H1 (cell line): ENCODE data around the gene LMNA. TPM values are rescaled to one million over a fixed set of nuclear protein-coding genes. Genes with fewer than 3 reads are reported as not detected.

ENCODE experiments used
- CTCF ChIA-PET: fragments of 300-600 bp; sonication (Branson Sonifier 250); formaldehyde crosslinking; loops from one replicate; lab custom pipeline; 2021; ENCODE audit not compliant: partially characterized antibody; lab: Charles Lee
- POLR2A ChIA-PET: fragments of 300-600 bp; sonication (Branson Sonifier 250); formaldehyde crosslinking; loops from one replicate; lab custom pipeline; 2021; ENCODE audit warnings: inconsistent platforms; ENCODE audit not compliant: partially characterized antibody; lab: Charles Lee
- DNase-seq, 2 experiments: peaks; one replicate each; pipeline versions ENCODE4 v3.0.0 to v3.0.0-alpha.2; 2010 to 2022; ENCODE audit warnings: low spot score in 2 of 2, low read depth in 1 of 2, mixed read lengths in 1 of 2
- FAIRE-seq: peaks from 2 replicates; lab custom pipeline; 2011; peaks lifted over from hg19 to GRCh38; lab: Jason Lieb, UNC
- H2AFZ ChIP-seq: 2 replicates; pipeline ENCODE4 v1.8.1; 2012; ENCODE audit warnings: low read length, inconsistent platforms
- H2AK5ac ChIP-seq: 2 replicates; pipeline ENCODE4 v1.6.1; 2013; ENCODE audit warnings: low read depth, low read length
- H2BK120ac ChIP-seq: replicated peaks from 2 replicates; pipeline ENCODE3; 2013; ENCODE audit warnings: low read depth, low read length, inconsistent platforms
- H2BK12ac ChIP-seq: 2 replicates; pipeline ENCODE4 v1.6.1; 2013; ENCODE audit warnings: low read depth, low read length
- H2BK15ac ChIP-seq: 2 replicates; pipeline ENCODE4 v1.6.1; 2013; ENCODE audit warnings: low read length
- H2BK20ac ChIP-seq: 2 replicates; pipeline ENCODE4 v1.6.1; 2013; ENCODE audit warnings: low read length
- H2BK5ac ChIP-seq: 2 replicates; pipeline ENCODE4 v1.6.1; 2013; ENCODE audit warnings: low read depth, low read length
- H3K14ac ChIP-seq: 2 replicates; pipeline ENCODE4 v1.6.1; 2013; ENCODE audit warnings: inconsistent platforms; ENCODE audit not compliant: insufficient read length
- H3K18ac ChIP-seq: 2 replicates; pipeline ENCODE4 v1.6.1; 2013; ENCODE audit warnings: low read length; ENCODE audit errors: extremely low read depth
- H3K23ac ChIP-seq: 2 replicates; pipeline ENCODE4 v1.6.1; 2013; ENCODE audit warnings: inconsistent platforms; ENCODE audit not compliant: insufficient read length
- H3K23me2 ChIP-seq: 2 replicates; pipeline ENCODE4 v1.6.1; 2013; ENCODE audit warnings: low read depth, low read length
- H3K27ac ChIP-seq: 2 replicates; pipeline ENCODE4 v1.6.1; 2011; ENCODE audit warnings: low read depth, low read length, inconsistent platforms
- H3K27me3 ChIP-seq, 4 experiments: replicated peaks in 1 of 4; 1 replicate in 1 of 4; 2 replicates in 3 of 4; pipeline versions ENCODE4 v1.6.1 to v1.8.1; 2011 to 2013; ENCODE audit warnings: low read length in 3 of 4, mild to moderate bottlenecking in 3 of 4, inconsistent platforms in 2 of 4, mixed read lengths in 2 of 4, moderate library complexity in 1 of 4; ENCODE audit not compliant: control insufficient read depth in 3 of 4, insufficient read depth in 3 of 4; ENCODE audit errors: extremely low read depth in 1 of 4
- H3K36me3 ChIP-seq, 4 experiments: 2 replicates each; pipeline versions ENCODE4 v1.6.1 to v1.8.1; 2011 to 2013; ENCODE audit warnings: mild to moderate bottlenecking in 4 of 4, low read length in 3 of 4, moderate library complexity in 2 of 4, control low read depth in 1 of 4, inconsistent platforms in 1 of 4; ENCODE audit not compliant: insufficient read depth in 4 of 4, control insufficient read depth in 2 of 4
- H3K4ac ChIP-seq: replicated peaks from 2 replicates; pipeline ENCODE3; 2013; ENCODE audit warnings: low read length, low read depth, mixed read lengths, inconsistent platforms; ENCODE audit not compliant: insufficient read length
- H3K4me1 ChIP-seq, 4 experiments: replicated peaks in 1 of 4; 1 replicate in 1 of 4; 2 replicates in 3 of 4; pipeline versions ENCODE4 v1.6.1 to v1.8.1; 2011 to 2013; ENCODE audit warnings: low read length in 3 of 4, inconsistent platforms in 2 of 4, mixed read lengths in 1 of 4; ENCODE audit not compliant: insufficient read depth in 4 of 4, control insufficient read depth in 3 of 4
- H3K4me2 ChIP-seq, 2 experiments: 2 replicates each; pipeline versions ENCODE4 v1.6.1 to v1.8.1; 2011 to 2013; ENCODE audit warnings: low read depth in 2 of 2, low read length in 2 of 2, control low read depth in 1 of 2, inconsistent platforms in 1 of 2, mild to moderate bottlenecking in 1 of 2; ENCODE audit not compliant: insufficient read depth in 1 of 2
- H3K4me3 ChIP-seq, 4 experiments: fragments of 200-600, 300-600 bp in 1 of 4; sonication (generic), shearing (Covaris generic), sonication (Bioruptor Twin) in 1 of 4; 2 replicates each; pipeline versions ENCODE4 v1.5.1 to v1.8.1; 2011 to 2016; ENCODE audit warnings: low read length in 4 of 4, low read depth in 3 of 4, control low read depth in 2 of 4, inconsistent platforms in 2 of 4, mild to moderate bottlenecking in 2 of 4, mixed read lengths in 1 of 4, moderate library complexity in 1 of 4; ENCODE audit not compliant: insufficient read depth in 2 of 4; ENCODE audit errors: extremely low read depth in 1 of 4
- H3K56ac ChIP-seq: replicated peaks from 2 replicates; pipeline ENCODE3; 2013; ENCODE audit warnings: low read depth, mild to moderate bottlenecking, mixed read lengths, low read length, inconsistent platforms; ENCODE audit not compliant: insufficient read length
- H3K79me1 ChIP-seq: 2 replicates; pipeline ENCODE4 v1.6.1; 2013; ENCODE audit warnings: low read depth, low read length, control low read depth
- H3K79me2 ChIP-seq, 2 experiments: 2 replicates each; pipeline versions ENCODE4 v1.6.1 to v1.8.1; 2012 to 2013; ENCODE audit warnings: low read length in 2 of 2, mild to moderate bottlenecking in 2 of 2, inconsistent platforms in 1 of 2; ENCODE audit not compliant: insufficient read depth in 2 of 2, control insufficient read depth in 1 of 2
- H3K9ac ChIP-seq, 4 experiments: replicated peaks in 1 of 4; 1 replicate in 1 of 4; 2 replicates in 3 of 4; pipeline versions ENCODE4 v1.6.1 to v1.8.1; 2011 to 2013; ENCODE audit warnings: low read depth in 3 of 4, low read length in 3 of 4, control low read depth in 2 of 4, mild to moderate bottlenecking in 2 of 4, moderate library complexity in 2 of 4, inconsistent platforms in 1 of 4; ENCODE audit errors: extremely low read depth in 1 of 4
- H3K9me3 ChIP-seq, 2 experiments: 2 replicates each; pipeline versions ENCODE4 v1.6.1 to v1.8.1; 2012 to 2013; ENCODE audit warnings: mild to moderate bottlenecking in 2 of 2, moderate library complexity in 2 of 2, control low read depth in 1 of 2, inconsistent platforms in 1 of 2, low read depth in 1 of 2, low read length in 1 of 2, mixed read lengths in 1 of 2; ENCODE audit not compliant: insufficient read depth in 2 of 2
- H4K20me1 ChIP-seq, 2 experiments: replicated peaks in 1 of 2; 2 replicates each; pipeline versions ENCODE3 to v1.8.1; 2011 to 2013; ENCODE audit warnings: inconsistent platforms in 2 of 2, low read length in 2 of 2, mild to moderate bottlenecking in 1 of 2; ENCODE audit not compliant: insufficient read depth in 2 of 2, control insufficient read depth in 1 of 2
- H4K5ac ChIP-seq: 2 replicates; pipeline ENCODE4 v1.6.1; 2013; ENCODE audit warnings: low read length, low read depth, mixed read lengths, inconsistent platforms; ENCODE audit not compliant: insufficient read length
- H4K8ac ChIP-seq: 2 replicates; pipeline ENCODE4 v1.8.0; 2013; ENCODE audit warnings: mild to moderate bottlenecking, moderate library complexity, low read length, inconsistent platforms; ENCODE audit not compliant: insufficient read depth; ENCODE audit errors: extremely low read depth
- H4K91ac ChIP-seq: replicated peaks from 2 replicates; pipeline ENCODE3; 2013; ENCODE audit warnings: low read length, mixed read lengths, inconsistent platforms; ENCODE audit not compliant: insufficient read length
- EP300 ChIP-seq, 2 experiments: IDR thresholded peaks; 1 replicate in 1 of 2; 2 replicates in 1 of 2; pipeline ENCODE4 v1.6.1; 2011 to 2012; ENCODE audit warnings: low read depth in 2 of 2, low read length in 2 of 2, mild to moderate bottlenecking in 2 of 2, borderline replicate concordance in 1 of 2, inconsistent platforms in 1 of 2, moderate library complexity in 1 of 2
- EZH2 ChIP-seq: fragments of 200-600 bp; sonication (generic); IDR thresholded peaks from 2 replicates; pipeline ENCODE4 v1.7.1; 2012; ENCODE audit warnings: low read depth, mild to moderate bottlenecking, moderate library complexity, low read length, inconsistent platforms; ENCODE audit not compliant: severe bottlenecking
- KDM4A ChIP-seq: IDR thresholded peaks from one replicate; pipeline ENCODE4 v1.7.1; 2012; ENCODE audit warnings: low read depth, mild to moderate bottlenecking, moderate library complexity, low read length, inconsistent platforms; ENCODE audit not compliant: severe bottlenecking
- KDM5A ChIP-seq: fragments of 200-600 bp; IDR thresholded peaks from 2 replicates; pipeline ENCODE4 v1.7.1; 2012; ENCODE audit warnings: mild to moderate bottlenecking, low read length, inconsistent platforms, mixed read lengths
- PHF8 ChIP-seq: fragments of 200-600 bp; sonication (generic); conservative IDR thresholded peaks from 2 replicates; pipeline ENCODE4 v1.7.1; 2012; ENCODE audit warnings: low read depth, mild to moderate bottlenecking, inconsistent platforms, low read length, moderate library complexity
- RFX5 ChIP-seq: IDR thresholded peaks from 2 replicates; pipeline ENCODE4 v1.6.1; 2011; ENCODE audit warnings: low read depth, low read length, improper control_type of control experiment, borderline replicate concordance
- SIRT6 ChIP-seq: IDR thresholded peaks from one replicate; pipeline ENCODE4 v1.7.1; 2012; ENCODE audit warnings: low read length, inconsistent platforms
- SIX5 ChIP-seq: IDR thresholded peaks from 2 replicates; pipeline ENCODE4 v1.6.1; 2011; ENCODE audit warnings: mild to moderate bottlenecking, low read depth, low read length
- SP4 ChIP-seq: IDR thresholded peaks from 2 replicates; pipeline ENCODE4 v1.6.1; 2012; ENCODE audit warnings: low read length, inconsistent platforms
- TAF7 ChIP-seq: optimal IDR thresholded peaks from 2 replicates; pipeline ENCODE3; 2011; ENCODE audit warnings: low read depth, mild to moderate bottlenecking, inconsistent platforms, low read length, moderate library complexity, borderline replicate concordance
- YY1 ChIP-seq: IDR thresholded peaks from 2 replicates; pipeline ENCODE4 v1.6.1; 2011; ENCODE audit warnings: low read depth, mild to moderate bottlenecking, low read length
- WGBS, 2 experiments: shearing (Covaris generic) in 1 of 2; methylation state at CpG; one replicate each; pipeline versions ENCODE4 v1.1.6 to v1.1.7; 2013 to 2015; ENCODE audit warnings: low lambda C conversion rate in 2 of 2, mixed read lengths in 2 of 2, inconsistent platforms in 1 of 2, low coverage in 1 of 2, missing lambda C conversion rate in 1 of 2; ENCODE audit not compliant: insufficient replicate concordance in 2 of 2, insufficient coverage in 1 of 2, insufficient read length in 1 of 2; ENCODE audit errors: extremely low coverage in 1 of 2, missing lambda C conversion rate in 1 of 2; 5-methylcytosine and 5-hydroxymethylcytosine counted together
- polyA plus RNA-seq, 7 experiments: library from polyadenylated mRNA; depleted of rRNA in 3 of 7; stranded (reverse) in 5 of 7; unstranded in 2 of 7; fragments of >200 nt in 5 of 7; fragments of 200-250 nt in 2 of 7; gene quantifications; 1 replicate in 5 of 7; 2 replicates in 1 of 7; 4 replicates in 1 of 7; pipeline versions ENCODE4 v1.2.1 to v1.2.3, GENCODE V29; 2011 to 2013; ENCODE audit warnings: missing spikeins in 2 of 7, mixed read lengths in 2 of 7
- total RNA-seq: library from RNA; stranded (reverse); fragmentation: NEBNext Ultra II Directional; extraction: Animal tissue kit (Norgen Biotek cat#: 25700); gene quantifications from 2 replicates; pipeline ENCODE4 v1.2.1, GENCODE V29; 2021
- TF ChIP-seq, protein P1 (sequence below): IDR thresholded peaks from 2 replicates; pipeline ENCODE4 v1.6.1; 2012; ENCODE audit warnings: inconsistent platforms

The LMNA gene
- total and polyA plus RNA-seq, 2 of the 8 experiments (the other 6 are each of a cell fraction or from before 2014, with no cell fraction given): 25.8 to 46.8 TPM

DNA sequence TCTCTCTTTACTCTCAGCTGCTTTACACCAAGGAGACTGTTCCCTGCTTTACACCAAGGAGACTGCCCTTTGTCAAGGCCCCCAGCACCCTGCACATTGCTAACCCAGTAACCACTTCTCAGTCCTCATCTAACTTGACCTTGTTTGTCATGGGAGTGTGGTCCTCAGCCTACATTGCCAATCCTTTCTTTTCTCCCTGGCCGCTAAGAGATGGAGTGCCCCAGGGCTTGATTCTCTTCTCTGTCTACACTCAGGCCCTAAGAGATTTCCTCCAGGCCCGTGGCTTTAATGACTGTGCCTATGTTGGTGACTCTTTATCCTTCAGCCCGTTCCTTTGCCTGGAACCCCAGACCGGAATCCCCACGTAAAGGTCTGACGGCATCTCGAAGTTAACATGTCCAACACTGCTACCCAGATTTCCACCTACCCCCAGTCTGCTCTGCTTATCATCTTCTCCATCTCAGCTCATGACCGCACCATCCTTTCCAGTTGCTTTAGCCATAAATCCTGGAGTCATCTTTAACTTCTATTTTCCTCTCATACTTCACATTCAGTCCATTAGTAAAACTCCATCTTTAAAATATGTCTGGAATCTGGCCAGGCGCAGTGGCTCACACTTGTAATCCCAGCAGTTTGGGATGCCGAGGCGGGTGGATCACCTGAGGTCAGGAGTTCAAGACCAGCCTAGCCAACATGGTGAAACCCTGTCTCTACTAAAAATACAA lies 29.4 kb downstream of the LMNA start:
- Histone ChIP-seq H2BK5ac (no peak overlapping the region), H2BK20ac (peak overlapping the region; percentile 48; the same call in 1 of the 2 replicates), H3K79me1 (no peaks in the 10 kb centered on the region), H4K5ac (no peak overlapping the region), H3K9ac (no peak overlapping the region), H3K14ac (no peak overlapping the region), H3K4me2 (no peak overlapping the region), H3K56ac (no peak overlapping the region), H2BK120ac (no peak overlapping the region), H3K4ac (no peak overlapping the region), H2AFZ (no peak overlapping the region), H3K36me3 (no peaks in the 10 kb centered on the region; a peak in 1 of 8 replicates), H3K4me1 (peaks cover 12 to 19% (median 14%) of the 10 kb centered on the region in 4 experiments), H3K23ac (no peak overlapping the region), H3K27ac (no peak overlapping the region), H3K79me2 (no peaks in the 10 kb centered on the region), H2BK12ac (no peak overlapping the region), H3K27me3 (no peaks in the 10 kb centered on the region), H4K8ac (no peak overlapping the region), H4K91ac (no peak overlapping the region), H3K9me3 (no peaks in the 10 kb centered on the region), H4K20me1 (no peaks in the 10 kb centered on the region), H3K23me2 (no peaks in the 10 kb centered on the region; the same call in 1 of the 2 replicates), H3K18ac (no peak overlapping the region), H2BK15ac (no peak overlapping the region), H2AK5ac (peak overlapping the region; percentile 42; the same call in 1 of the 2 replicates), H3K4me3 (no peak overlapping the region)
- DNase-seq: no peak
- POLR2A ChIA-PET: interaction anchor here (0.6 to 4.1 kb wide), 4 partner anchors 32 to 82 kb away, joined by 3 to 23 read pairs (median 4); no protein-coding TSS in a partner anchor
- WGBS, 2 experiments: 95% methylated on average over 11 of the region's 11 CpGs; no CpG with 5 or more reads in 1 of the 2 experiments
- no peak for FAIRE-seq
- CTCF ChIA-PET: interaction anchor here (0.6 to 42.4 kb wide), 8 partner anchors 14 to 239 kb away, joined by 3 to 1994 read pairs (median 28); partner anchors contain the start of genes BGLAP, MEX3A, PAQR6 and PMF1
- no peak for TF ChIP-seq SP4
- TF ChIP-seq KDM5A: no peak
- no peak for TF ChIP-seq EZH2
- no peak for TF ChIP-seq SIX5
- no peak for TF ChIP-seq KDM4A
- no peak for TF ChIP-seq PHF8
- TF ChIP-seq TAF7: no peak
- TF ChIP-seq, protein P1, sequence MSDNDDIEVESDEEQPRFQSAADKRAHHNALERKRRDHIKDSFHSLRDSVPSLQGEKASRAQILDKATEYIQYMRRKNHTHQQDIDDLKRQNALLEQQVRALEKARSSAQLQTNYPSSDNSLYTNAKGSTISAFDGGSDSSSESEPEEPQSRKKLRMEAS: no peak
- TF ChIP-seq YY1: no peak
- no peak for TF ChIP-seq SIRT6
- TF ChIP-seq EP300 (IDR thresholded peaks at IDR 0.05; ENCODE audit: borderline replicate concordance in 1 of 2, low read depth in 2 of 2, low read length in 2 of 2): no peak
- TF ChIP-seq RFX5: no peak
